Measurements from ENCODE around the gene MAPK8IP1. TPM values are rescaled to one million over a fixed set of nuclear protein-coding genes. Genes with fewer than 3 reads are reported as not detected.

Gene MAPK8IP1
- total RNA-seq, 1 donor: 1.5 TPM

DNA sequence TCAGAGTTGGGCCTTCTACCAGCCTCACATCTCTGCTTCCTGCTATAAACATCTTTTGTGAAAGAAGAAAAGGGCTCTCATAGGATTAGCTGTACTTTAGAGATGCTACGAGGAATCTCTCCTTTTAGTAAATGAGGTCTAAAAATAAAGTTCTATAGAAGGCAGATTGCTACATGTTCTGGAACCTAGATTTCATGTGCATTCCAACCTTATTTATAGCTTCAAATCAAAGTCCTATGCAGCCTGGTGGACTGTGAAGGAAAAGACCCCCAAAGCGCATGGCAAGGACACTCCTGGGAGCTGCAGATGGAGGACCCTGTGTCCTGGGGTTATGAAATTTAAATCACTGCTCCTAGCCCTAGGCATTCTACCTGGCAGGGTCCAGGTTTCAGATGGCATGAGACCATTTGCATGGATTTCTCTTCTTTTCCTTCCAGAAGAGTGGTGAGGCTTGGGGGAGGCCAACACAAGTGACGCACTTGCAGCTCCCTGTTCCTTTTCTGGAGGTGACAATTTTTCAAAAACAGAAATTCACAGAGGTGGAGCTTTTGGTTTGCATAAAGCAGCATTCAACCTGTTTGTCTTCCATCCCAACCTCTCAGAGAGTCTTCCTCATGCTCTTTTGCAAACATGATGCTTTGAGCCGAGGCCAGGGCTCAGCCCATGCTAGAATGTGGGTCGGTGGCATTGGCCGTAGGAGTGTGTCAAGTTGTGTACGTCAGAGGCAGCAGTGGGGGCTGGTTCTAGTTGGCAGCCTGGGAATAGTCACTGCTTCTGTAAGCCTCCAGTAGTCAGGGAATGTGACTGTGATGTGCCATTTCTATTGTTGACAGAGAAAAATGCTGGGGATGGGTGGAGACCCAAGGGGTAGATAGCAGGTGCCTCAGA is 31.9 kb upstream of the MAPK8IP1 start:
- H3K4me3 ChIP-seq (ENCODE audit: low read length): no peak overlapping the region
- H3K27me3 ChIP-seq (ENCODE audit: insufficient read depth, low read length): no peaks in the 10 kb centered on the region
- no peaks in the 10 kb centered on the region for H3K9me3 ChIP-seq (ENCODE audit: low read depth, low read length)
- H3K4me1 ChIP-seq (ENCODE audit: insufficient read depth, low read length): peaks cover 47% of the 10 kb centered on the region

DNA sequence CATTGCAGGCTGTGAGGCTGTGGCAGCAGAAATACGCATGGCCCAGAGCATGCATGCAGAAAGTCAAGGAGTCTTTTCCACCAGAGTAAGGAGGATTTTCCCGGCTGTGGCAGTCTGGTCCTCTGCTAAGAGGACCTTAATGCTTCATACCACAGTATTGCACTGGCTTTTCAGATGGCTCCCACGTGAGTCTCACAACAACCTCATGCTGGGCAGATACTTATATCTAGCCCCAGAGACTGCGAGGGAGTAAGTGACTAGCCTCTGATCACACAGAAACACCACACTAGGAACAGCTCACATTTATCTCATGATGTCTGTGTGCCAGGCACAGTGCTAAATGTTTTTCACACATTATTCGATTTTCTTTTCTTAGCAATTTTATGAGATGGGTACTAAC is 30.1 kb upstream of the MAPK8IP1 start:
- no peak overlapping the region for H3K4me3 ChIP-seq (ENCODE audit: low read length)
- no peaks in the 10 kb centered on the region for H3K27me3 ChIP-seq (ENCODE audit: insufficient read depth, low read length)
- no peaks in the 10 kb centered on the region for H3K9me3 ChIP-seq (ENCODE audit: low read depth, low read length)
- H3K4me1 ChIP-seq (ENCODE audit: insufficient read depth, low read length): peaks cover 33% of the 10 kb centered on the region

DNA sequence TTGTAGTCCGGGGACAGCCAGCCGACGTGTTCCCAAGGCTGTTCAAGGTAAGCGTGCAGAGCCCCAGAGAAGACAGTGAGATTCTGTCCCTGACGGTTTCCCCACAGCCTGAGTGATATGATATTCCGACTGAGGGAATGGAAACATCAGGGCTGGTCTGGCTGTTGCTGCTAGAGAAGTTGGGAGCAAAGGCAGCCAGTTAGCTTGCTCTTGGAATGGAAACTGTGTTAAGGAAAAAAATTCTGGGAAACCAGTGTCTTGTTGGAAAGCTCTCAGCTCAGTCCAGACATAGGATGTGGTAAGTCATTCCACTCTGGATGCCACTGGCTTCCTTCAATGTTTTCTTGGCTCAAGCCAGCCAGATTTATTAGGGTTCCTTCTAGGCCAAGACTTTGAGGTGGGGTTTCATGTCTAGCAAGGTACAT is 29.4 kb upstream of the MAPK8IP1 start:
- no peak overlapping the region for H3K4me3 ChIP-seq (ENCODE audit: low read length)

DNA sequence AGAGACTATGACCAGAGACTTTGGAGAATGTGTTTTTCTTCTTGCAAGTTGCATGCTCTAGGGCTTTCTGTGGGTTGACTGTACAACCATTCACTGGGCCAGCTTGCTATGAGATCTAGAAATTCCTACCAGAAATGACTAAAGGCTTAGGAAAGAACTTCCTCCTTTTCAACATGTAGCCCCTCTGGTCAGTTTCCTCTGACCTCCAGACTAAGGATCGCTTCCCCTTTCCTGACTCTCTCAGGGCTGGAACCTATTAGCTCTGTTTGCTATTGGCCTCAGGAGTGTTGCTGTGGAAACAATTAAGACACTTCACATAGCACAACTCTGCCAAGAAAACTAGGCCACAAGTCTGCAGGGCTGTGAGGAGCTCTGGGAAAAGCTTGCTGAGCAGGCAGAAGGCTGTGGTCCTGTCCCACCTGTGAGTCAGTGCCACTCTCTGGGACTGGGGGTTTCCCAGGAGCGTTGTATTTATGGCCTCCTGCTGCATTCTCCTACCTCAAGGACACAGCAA is 27.4 kb upstream of the MAPK8IP1 start:
- Histone ChIP-seq H3K4me3 (ENCODE audit: low read length) (no peak overlapping the region), H3K9me3 (ENCODE audit: low read depth, low read length) (no peaks in the 10 kb centered on the region), H3K4me1 (ENCODE audit: insufficient read depth, low read length) (peaks cover 20% of the 10 kb centered on the region), H3K27me3 (ENCODE audit: insufficient read depth, low read length) (no peaks in the 10 kb centered on the region)

More for the DNA sequence above, 29.4 kb upstream of the MAPK8IP1 start:
- Histone ChIP-seq H3K27me3 (ENCODE audit: insufficient read depth, low read length) (no peaks in the 10 kb centered on the region), H3K9me3 (ENCODE audit: low read depth, low read length) (no peaks in the 10 kb centered on the region), H3K4me1 (ENCODE audit: insufficient read depth, low read length) (peaks cover 29% of the 10 kb centered on the region)

DNA sequence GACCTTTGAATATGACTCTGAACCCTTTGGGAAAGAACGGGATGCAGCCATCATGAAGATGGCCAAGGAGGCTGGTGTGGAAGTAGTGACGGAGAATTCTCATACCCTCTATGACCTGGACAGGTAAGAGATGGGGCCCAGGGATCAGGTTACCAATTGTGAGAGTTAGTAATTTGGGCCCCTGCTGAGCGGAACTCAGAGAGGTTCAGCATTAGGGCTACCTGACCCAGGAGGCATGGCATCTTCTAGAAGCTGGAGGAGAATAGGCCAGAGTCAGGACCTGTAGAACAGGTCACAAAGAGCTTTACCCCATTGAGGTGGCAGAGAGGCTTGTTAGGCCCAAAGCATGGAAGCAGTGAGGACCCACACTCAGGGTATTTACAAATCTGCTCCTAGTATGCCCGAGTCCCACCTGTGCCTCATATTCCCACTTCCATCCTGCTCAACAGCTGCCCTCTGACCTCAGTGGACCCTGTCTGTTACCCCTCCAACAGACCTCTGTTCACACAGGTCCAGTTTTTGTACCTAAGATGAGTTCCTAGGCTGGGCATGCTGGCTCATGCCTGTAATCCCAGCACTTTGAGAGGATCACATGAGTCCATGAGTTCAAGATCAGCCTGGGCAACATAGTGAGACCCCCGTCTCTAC is 26.6 kb upstream of the MAPK8IP1 start:
- Histone ChIP-seq H3K4me3 (ENCODE audit: low read length) (no peak overlapping the region), H3K9me3 (ENCODE audit: low read depth, low read length) (no peaks in the 10 kb centered on the region), H3K27me3 (ENCODE audit: insufficient read depth, low read length) (no peaks in the 10 kb centered on the region), H3K4me1 (ENCODE audit: insufficient read depth, low read length) (peaks cover 19% of the 10 kb centered on the region)

DNA sequence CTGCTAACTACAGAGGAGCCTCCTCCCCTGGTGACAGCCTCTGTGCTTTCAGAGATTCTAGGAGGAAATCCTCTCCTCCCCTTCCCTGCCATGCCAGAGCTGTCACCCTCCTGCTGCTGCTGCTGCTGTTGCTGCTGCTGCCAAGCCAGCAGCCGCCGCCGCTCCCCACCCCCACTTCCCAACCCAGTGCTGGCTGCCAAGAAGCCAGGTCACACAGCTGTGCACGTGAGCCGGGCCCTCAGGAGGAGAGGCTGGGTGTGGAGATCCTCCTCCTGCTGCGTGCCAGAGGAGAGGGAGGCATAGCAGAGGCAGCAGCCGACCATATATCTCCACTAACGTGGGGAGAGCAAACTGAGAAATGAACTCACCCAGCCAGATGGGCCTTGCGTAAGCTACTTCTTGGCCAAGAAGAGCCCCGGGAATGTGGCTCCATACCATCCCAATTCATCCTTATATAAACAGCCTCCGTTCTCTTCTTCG is 25.8 kb upstream of the MAPK8IP1 start:
- Histone ChIP-seq H3K4me1 (ENCODE audit: insufficient read depth, low read length) (peaks cover 19% of the 10 kb centered on the region), H3K9me3 (ENCODE audit: low read depth, low read length) (no peaks in the 10 kb centered on the region), H3K27me3 (ENCODE audit: insufficient read depth, low read length) (no peaks in the 10 kb centered on the region), H3K4me3 (ENCODE audit: low read length) (no peak overlapping the region)

DNA sequence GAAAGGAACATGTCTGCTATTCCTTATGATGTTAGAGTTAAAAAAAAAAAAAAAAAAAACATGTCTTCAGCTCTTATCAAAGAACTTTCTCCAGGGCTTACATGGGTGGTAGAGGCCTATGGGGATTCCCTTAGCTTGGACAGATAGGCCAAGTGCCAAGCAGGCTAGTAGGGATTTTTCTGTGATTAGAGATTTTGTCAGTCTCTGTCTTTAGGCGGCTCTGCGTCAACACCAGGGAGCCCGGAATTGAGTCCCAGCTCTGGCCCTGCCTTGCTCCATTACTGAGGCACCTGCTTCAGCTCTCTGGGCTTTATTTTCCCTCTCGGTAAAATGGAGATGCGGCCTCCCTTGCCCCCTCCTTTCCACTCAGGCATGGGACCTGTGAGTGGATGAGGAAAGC is 25.1 kb upstream of the MAPK8IP1 start:
- Histone ChIP-seq H3K27me3 (ENCODE audit: insufficient read depth, low read length) (no peaks in the 10 kb centered on the region), H3K9me3 (ENCODE audit: low read depth, low read length) (no peaks in the 10 kb centered on the region), H3K4me3 (ENCODE audit: low read length) (no peak overlapping the region), H3K4me1 (ENCODE audit: insufficient read depth, low read length) (peaks cover 19% of the 10 kb centered on the region)

DNA sequence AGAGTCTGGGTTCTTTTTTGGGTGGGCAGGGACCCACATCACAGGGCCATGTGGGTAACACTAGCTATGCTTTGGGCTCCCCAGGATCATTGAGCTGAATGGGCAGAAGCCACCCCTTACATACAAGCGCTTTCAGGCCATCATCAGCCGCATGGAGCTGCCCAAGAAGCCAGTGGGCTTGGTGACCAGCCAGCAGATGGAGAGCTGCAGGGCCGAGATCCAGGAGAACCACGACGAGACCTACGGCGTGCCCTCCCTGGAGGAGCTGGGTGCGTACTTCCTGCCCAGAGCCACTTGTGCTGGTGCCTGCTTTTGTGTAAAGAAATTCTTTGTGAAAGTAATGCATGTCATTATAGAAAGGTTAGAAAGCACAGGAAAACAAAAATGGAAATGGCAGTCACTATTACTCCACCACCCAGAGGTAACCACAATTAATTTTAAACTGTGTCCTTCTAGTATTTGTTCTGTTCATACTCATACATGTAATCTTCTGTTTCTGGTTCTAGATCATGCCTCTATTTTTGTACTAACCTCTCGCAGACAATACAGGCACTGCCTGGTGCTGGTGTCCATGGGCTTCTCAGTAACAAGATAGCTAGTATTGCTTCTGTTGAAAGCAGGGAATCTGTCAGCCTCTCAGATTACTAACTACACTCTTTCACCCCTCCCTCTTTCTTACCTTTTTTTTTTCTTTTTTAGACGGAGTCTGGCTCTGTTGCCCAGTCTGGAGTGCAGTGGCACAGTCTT is 24.5 kb upstream of the MAPK8IP1 start:
- no peak overlapping the region for H3K4me3 ChIP-seq (ENCODE audit: low read length)
- H3K4me1 ChIP-seq (ENCODE audit: insufficient read depth, low read length): peaks cover 19% of the 10 kb centered on the region
- H3K27me3 ChIP-seq (ENCODE audit: insufficient read depth, low read length): no peaks in the 10 kb centered on the region
- no peaks in the 10 kb centered on the region for H3K9me3 ChIP-seq (ENCODE audit: low read depth, low read length)

DNA sequence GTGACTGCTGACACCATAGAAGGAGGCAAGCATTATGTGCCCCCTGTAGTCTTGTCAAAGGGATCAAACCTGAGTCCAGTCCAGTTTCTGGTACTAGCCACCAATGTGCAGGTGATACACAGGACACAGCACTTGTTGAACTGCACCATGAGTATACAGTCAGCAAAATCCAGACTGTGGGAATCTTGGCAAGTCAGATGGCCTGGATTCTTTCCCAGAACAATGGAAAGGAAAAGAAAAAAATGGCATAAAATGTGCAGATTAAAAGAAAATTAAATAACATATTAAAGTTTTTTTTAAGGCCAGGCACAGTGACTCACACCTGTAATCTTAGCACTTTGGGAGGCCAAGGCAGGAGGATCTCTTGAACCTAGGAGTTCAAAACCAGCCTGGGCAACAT is 21.4 kb upstream of the MAPK8IP1 start:
- Histone ChIP-seq H3K4me3 (ENCODE audit: low read length) (no peak overlapping the region), H3K9me3 (ENCODE audit: low read depth, low read length) (no peaks in the 10 kb centered on the region), H3K27me3 (ENCODE audit: insufficient read depth, low read length) (no peaks in the 10 kb centered on the region), H3K4me1 (ENCODE audit: insufficient read depth, low read length) (no peaks in the 10 kb centered on the region)

DNA sequence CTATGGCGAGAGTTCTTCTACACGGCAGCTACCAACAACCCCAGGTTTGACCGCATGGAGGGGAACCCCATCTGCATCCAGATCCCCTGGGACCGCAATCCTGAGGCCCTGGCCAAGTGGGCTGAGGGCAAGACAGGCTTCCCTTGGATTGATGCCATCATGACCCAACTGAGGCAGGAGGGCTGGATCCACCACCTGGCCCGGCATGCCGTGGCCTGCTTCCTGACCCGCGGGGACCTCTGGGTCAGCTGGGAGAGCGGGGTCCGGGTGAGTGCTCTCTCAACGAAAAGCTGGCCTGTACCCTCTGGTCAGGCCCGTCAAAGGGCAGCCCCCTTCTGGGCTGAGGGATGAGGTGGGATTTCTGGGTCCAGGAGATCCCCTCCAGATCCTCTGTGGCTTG is 15.9 kb upstream of the MAPK8IP1 start:
- no peaks in the 10 kb centered on the region for H3K9me3 ChIP-seq (ENCODE audit: low read depth, low read length)
- no peaks in the 10 kb centered on the region for H3K27me3 ChIP-seq (ENCODE audit: insufficient read depth, low read length)
- H3K4me1 ChIP-seq (ENCODE audit: insufficient read depth, low read length): no peaks in the 10 kb centered on the region
- H3K4me3 ChIP-seq (ENCODE audit: low read length): no peak overlapping the region

DNA sequence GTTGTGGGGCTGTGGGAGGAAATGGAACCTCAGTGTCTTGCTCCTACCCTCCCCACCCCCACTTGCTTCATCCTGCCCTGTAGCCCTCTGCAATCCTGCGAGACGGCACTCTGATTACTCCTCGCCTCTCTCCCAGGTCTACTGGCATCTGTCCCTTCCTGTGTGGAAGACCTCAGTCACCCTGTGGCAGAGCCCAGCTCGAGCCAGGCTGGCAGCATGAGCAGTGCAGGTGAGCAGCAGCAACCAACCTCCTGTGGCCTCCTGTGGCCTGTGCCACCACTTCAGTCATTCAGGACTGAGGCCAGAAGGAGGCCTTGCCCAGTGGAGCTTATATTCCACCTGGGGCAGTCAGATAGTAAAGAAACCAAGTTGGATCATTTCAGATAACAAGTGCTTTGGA is 14.7 kb upstream of the MAPK8IP1 start:
- H3K9me3 ChIP-seq (ENCODE audit: low read depth, low read length): no peaks in the 10 kb centered on the region
- H3K4me3 ChIP-seq (ENCODE audit: low read length): no peak overlapping the region
- no peaks in the 10 kb centered on the region for H3K27me3 ChIP-seq (ENCODE audit: insufficient read depth, low read length)
- no peaks in the 10 kb centered on the region for H3K4me1 ChIP-seq (ENCODE audit: insufficient read depth, low read length)

DNA sequence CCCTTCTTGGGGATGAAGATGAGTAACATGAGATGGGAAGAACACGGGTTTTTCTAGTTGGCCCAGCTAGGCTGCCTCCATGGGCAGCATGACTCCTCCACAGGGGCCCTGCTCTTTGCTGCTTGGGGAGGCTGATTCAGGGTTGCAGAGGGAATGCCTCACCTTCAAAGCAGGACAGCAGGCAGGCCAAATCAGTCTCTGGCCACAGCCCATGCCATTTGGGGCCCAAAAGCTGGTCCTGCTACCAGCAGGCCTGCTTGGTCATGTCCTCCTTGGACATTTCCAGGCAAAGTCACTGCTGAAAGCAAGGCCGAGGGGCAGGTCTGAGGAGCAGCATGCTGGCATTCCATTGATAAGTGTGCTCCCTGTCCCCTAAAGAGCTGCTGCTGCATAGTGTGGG is 13.8 kb upstream of the MAPK8IP1 start:
- H3K27me3 ChIP-seq (ENCODE audit: insufficient read depth, low read length): no peaks in the 10 kb centered on the region
- no peaks in the 10 kb centered on the region for H3K9me3 ChIP-seq (ENCODE audit: low read depth, low read length)
- H3K4me3 ChIP-seq (ENCODE audit: low read length): no peak overlapping the region
- no peaks in the 10 kb centered on the region for H3K4me1 ChIP-seq (ENCODE audit: insufficient read depth, low read length)

DNA sequence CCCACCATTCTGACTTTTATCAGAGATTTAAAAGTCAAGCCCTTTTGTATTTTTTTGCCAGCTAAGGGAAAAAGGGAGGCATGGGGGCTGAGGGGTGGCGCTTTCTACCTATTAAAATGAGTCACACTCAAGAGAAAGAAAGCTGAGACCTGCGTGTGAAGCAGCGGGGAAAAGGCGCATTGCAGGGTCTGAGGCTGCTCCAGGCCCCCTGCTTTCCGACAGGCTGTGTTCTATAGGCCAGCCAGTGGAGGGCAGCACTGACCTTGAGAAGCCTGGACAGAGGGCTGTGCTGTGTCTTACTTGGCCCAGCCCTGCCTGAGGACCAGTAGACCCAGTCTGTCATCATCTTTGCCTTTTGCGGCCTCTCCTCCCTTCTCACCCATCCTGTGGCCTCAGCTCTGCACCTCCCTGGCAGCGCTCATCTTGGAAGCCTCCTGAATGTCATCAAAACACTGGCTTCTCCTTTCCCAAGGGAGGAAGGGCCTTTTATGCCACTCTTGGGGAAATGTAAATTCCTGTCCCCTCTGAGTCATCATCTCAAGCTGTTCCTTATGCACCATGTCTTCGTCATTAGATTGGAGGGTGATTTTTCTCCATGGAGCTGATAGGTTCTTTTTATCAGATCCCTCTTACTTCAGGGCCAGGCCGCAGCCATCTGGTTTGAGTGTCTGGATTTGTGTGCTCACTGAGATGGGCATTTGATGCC is 12.6 kb upstream of the MAPK8IP1 start:
- no peak overlapping the region for H3K4me3 ChIP-seq (ENCODE audit: low read length)
- H3K4me1 ChIP-seq (ENCODE audit: insufficient read depth, low read length): no peaks in the 10 kb centered on the region
- no peaks in the 10 kb centered on the region for H3K9me3 ChIP-seq (ENCODE audit: low read depth, low read length)
- H3K27me3 ChIP-seq (ENCODE audit: insufficient read depth, low read length): no peaks in the 10 kb centered on the region

DNA sequence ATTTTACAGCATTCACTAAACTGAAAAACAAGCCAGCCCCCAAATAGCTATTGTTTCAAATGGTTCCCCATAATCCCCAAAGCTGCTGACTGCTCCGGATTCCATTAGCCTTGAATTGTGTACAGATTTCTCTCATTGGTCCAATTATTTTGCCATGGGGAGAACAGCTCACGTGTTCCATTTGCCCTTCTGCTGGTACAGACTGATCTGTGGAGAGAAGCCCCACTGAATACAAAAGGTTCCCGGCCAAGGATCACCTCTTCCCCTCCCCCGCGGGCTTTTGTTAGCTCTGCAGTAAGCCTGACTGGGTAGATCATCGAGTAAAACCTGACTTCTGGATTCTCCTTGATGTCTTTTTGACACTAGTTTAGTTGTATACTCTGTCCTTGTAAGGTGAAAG is 9.1 kb upstream of the MAPK8IP1 start:
- H3K9me3 ChIP-seq (ENCODE audit: low read depth, low read length): no peaks in the 10 kb centered on the region
- H3K4me3 ChIP-seq (ENCODE audit: low read length): no peak overlapping the region
- no peaks in the 10 kb centered on the region for H3K4me1 ChIP-seq (ENCODE audit: insufficient read depth, low read length)
- H3K27me3 ChIP-seq (ENCODE audit: insufficient read depth, low read length): no peaks in the 10 kb centered on the region
